ENCODE results near the gene COLEC12.
A peak's percentile ranks its signal among the peaks of the same experiment; 100 is the strongest.

COLEC12 gene

GRCh38 chr18:527146-527545 is 26.6 kb upstream of the COLEC12 start:
- DNase-seq (ENCODE audit: low read depth), result no peak
- TF ChIP-seq CTCF (IDR thresholded peaks at IDR 0.05; ENCODE audit: control insufficient read depth, insufficient read depth, low read depth, low read length, missing control alignments), result no peak
- H3K4me3 ChIP-seq (ENCODE audit: control insufficient read depth, low read depth, low read length), result no peak overlapping the region

- no peak for TF ChIP-seq CTCF (IDR thresholded peaks at IDR 0.05; ENCODE audit: control insufficient read depth, insufficient read depth, low read depth, low read length, missing control alignments)
- H3K4me3 ChIP-seq (ENCODE audit: control insufficient read depth, low read depth, low read length), result no peak overlapping the region
- no peak for DNase-seq (ENCODE audit: low read depth)
These were observed 26.2 kb upstream of the COLEC12 start for GRCh38 chr18:526681-527080.

GRCh38 chr18:525036-525797 is 24.7 kb upstream of the COLEC12 start:
- TF ChIP-seq CTCF (IDR thresholded peaks at IDR 0.05; ENCODE audit: control insufficient read depth, insufficient read depth, low read depth, low read length, missing control alignments), result no peak
- DNase-seq (ENCODE audit: low read depth), result peak; percentile 46
- no peak overlapping the region for H3K4me3 ChIP-seq (ENCODE audit: control insufficient read depth, low read depth, low read length)

- no peak overlapping the region for H3K4me3 ChIP-seq (ENCODE audit: control insufficient read depth, low read depth, low read length)
- no peak for TF ChIP-seq CTCF (IDR thresholded peaks at IDR 0.05; ENCODE audit: control insufficient read depth, insufficient read depth, low read depth, low read length, missing control alignments)
- DNase-seq (ENCODE audit: low read depth), result peak; percentile 83
These were observed 24.0 kb upstream of the COLEC12 start for GRCh38 chr18:524466-524865.

GRCh38 chr18:523561-523960 is 23.1 kb upstream of the COLEC12 start:
- H3K4me3 ChIP-seq (ENCODE audit: control insufficient read depth, low read depth, low read length), result no peak overlapping the region
- no peak for DNase-seq (ENCODE audit: low read depth)
- no peak for TF ChIP-seq CTCF (IDR thresholded peaks at IDR 0.05; ENCODE audit: control insufficient read depth, insufficient read depth, low read depth, low read length, missing control alignments)

- TF ChIP-seq CTCF (IDR thresholded peaks at IDR 0.05; ENCODE audit: control insufficient read depth, insufficient read depth, low read depth, low read length, missing control alignments), result no peak
- H3K4me3 ChIP-seq (ENCODE audit: control insufficient read depth, low read depth, low read length), result no peak overlapping the region
- no peak for DNase-seq (ENCODE audit: low read depth)
These were observed 18.7 kb upstream of the COLEC12 start for GRCh38 chr18:519019-519879.
